CD4-positive, alpha-beta T cell treated with Interleukin-6 for 4 hours (primary cell): Measurements from ENCODE around the gene TGDS.
"Not testable (repeated sequence)": the region's sequence is repeated elsewhere in the genome, so short reads cannot be mapped to it uniquely, and the experiment has no call there.

Source experiments
- DNase-seq: peaks from one replicate; pipeline ENCODE4 v3.0.0-alpha.2; 2020; ENCODE audit warnings: mixed read lengths

TGDS gene

DNA sequence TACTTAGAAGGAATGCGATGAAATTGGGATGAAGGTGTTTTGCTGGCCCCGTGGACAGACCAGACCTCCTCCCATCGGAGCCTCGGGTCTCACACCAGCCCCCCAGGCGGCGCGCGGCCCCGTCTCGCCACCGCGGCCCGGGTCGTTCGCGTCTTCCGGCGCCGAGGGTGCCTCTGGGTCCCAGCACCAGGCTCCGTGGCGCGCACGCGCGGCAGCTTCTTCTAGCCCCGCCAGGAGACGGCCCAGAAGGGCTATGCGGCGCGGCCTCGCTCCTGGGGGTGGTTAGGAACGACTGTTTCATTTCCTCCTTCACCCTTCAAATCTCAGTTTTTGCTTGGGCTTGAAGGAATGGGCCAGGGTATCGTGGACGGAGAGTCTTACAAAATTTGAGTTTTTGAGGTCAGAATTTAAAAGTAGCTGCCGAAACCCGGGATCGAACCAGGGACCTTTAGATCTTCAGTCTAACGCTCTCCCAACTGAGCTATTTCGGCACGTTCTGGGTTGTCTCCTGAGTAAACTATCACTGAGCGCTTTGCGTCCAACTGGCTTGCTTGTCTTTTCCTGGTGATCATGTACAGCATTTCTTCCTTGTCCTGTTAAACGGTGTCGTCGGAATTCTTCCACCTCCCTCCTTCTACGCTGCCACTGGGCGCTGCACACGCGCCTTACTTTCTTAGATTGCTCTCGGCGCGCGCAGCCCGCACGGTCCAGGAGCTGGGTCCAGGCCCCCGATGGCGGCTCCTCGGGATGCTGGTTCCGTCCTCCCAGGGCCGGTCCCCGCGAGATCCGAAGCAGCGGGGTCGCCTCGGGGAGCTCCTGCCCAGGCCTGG lies 46.5 kb downstream of the TGDS start:
- DNase-seq = peak; percentile 94

DNA sequence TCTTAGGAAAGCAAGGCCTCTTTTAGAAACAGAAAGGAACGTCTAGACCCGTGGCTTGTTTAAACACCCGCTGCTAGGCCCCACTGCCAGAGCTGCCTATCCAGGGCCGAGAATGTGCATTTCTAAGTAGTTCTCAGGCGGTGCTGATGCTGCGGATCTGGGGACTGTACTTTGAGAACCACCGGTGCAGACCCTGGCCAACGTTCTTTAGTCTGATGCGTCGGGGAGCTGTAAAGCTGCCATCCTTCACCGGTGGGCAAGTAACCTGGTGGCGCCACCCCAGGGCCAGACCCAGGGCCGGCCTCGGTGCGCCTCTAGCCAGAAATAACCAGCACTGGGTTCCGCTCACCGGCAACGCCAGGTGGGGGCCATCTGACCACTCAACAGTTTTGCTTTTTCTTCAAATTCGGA lies 47.1 kb downstream of the TGDS start:
- DNase-seq = peak; percentile 62

DNA sequence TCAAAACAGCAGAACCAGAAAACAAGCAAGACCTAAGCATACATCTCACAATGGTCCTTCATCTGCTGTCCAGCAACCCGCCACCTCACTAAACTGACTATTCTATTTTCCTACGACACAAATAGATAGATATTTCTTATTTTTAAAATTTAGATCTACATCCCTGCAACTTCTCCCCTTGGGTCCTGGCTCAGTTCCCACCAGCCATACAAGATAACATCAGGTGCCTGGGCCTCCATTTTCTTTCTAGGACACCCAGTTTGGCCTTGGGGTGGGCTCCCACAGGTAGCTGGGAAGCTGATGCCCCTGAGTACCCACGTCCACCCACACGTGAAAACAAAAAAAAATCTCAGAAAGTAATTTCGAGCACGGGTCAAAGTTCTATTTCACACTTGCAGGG lies 47.6 kb downstream of the TGDS start:
- DNase-seq = no peak

DNA sequence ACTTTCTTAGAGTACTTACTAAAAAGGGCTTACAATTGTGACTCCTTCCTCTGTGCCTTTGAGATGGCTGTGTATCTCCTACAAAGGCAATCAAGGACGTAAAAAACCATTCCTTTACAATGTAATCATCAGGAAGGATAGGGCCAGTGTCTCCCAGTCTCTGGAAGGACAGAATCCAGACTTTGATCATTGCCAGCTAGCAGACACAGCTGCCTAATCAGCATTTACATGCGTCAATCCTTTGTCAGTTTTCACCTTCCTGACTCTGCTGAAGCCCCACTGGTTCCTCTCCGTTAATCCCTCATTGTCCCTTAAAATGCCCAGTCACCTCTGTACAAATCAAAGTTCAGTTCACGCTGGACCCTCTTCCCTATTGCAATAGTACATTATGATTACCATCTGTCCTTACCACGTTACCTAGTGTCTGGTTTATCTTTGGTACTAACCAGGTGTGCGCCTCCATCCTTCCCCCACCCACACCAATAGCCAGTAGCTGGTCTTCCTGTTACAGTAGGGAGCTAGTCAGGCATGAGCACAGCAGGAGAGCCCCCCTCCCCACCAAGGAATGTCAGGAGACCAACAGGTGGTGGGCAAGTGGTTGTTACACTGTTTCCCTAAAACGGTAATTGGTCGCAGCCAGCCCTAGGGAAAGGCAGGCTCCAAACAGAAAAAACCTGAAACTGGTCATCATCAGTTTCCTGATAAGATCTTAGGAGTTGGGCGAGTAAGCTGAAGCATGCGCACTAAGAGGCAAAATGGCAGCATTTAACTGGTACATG lies 49.7 kb downstream of the TGDS start:
- no peak for DNase-seq

DNA sequence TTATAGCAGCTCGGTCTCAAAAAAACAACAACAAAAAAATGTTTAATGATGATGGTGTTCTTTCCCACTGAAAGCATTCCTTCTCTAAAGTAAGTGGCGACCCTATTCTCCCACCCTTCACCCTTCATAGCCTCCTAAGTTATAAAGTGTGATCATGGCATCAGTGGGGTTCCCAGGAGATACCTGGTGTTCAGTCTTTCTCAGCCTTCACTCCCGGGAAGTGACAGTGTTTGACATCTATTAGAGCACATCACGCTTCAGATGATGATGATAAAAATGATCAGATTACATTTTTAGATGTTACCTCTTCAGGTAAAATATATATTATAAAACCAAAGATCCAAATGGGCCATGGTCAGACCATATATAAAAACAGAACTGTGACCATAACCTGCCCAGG lies 51.0 kb downstream of the TGDS start:
- DNase-seq = no peak

DNA sequence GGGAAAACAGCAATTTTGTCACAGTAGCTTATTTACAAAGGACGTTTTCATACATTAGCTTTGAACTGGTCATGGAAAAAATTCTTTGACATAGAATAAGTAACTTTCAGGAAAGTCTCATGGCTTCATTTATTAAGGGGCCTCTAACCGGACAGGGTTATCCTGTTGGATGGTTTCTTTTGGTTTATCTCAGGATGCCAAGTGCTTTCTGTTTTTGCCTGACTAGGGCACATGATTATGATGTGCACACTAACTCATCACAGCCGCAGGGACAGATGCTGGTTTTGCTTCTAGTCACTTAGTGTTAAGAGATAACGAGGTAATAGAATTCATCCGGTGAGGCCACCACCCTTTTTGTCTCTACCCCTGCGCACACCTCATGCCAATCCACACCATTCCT lies 53.0 kb downstream of the TGDS start:
- DNase-seq = no peak

DNA sequence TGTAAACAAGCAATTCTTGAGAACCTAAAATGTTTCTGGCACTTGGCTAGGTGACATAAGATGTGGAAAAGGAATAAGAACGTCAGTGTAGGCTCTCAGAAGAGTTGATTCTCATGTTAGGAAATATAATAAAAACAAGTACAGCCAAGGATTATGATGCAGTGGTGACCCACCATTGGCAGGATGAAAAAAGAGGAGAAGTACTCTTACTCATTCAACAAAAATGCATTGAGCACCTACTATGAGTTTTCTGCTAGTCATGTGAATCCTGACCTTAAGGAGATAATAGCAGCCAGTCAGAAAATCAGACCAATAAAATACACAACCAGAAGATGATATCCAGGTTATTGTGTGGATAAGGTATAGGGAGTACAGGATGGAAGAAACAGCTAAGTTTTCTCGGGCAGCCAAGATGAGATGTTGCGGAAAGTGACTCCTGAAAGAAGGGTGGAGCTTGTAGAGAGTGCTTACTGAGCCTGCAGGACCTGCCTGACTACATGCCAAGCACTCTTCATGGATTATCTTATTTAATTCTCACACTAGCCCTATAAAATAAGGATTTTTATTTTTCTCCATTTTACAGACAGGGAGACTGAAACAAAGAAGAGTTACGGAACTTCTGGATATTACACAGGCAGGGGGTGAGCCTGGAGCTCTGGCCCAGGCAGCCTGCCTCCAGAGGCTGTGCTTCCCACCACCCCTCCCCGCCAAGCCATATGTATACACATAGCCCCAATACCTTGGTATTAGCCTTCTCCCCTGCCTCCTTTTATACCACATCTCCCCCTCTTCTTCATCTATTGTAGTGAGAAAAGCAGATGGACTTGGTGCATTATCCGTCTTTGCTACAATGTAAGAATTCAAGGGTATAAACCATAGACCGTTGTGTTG lies 58.0 kb downstream of the TGDS start:
- DNase-seq = no peak

DNA sequence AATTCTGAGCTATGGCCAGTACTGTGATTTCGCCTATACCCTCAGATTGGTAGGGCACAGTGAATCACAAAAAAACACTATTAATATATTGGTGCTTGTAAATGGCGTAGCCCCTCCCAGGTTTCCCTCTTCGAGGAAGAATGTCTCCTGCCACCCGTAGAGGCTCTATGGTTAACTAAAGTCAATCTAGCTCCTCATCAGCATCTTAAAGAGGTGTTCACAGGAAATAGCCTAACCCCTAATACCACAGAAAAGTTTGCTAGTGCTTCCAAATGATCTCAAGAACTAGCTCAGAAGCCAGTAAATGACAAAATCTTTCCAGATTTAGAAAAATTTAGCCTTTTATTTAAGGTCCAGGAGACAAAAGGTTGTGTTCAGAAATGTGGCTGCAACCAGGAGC lies 60.2 kb downstream of the TGDS start:
- no peak for DNase-seq

DNA sequence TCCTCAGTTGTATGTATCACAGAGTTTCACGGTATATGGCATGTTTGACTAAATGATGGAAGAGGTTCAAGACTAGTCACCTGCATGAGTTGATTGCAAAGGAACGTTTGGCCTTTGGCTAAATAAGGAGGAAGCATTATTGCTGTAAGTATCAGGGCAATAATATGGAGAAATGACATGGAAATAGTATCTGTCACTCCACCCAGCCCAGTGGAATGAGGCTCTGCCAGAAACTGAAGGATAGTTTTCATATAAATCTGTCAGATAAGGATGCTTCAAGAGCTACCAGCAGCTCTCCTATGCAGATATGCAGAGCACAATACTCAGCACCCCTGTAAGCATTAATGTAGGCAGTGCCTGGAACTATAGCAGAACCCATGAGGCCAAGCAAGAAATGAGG lies 60.7 kb downstream of the TGDS start:
- no peak for DNase-seq

DNA sequence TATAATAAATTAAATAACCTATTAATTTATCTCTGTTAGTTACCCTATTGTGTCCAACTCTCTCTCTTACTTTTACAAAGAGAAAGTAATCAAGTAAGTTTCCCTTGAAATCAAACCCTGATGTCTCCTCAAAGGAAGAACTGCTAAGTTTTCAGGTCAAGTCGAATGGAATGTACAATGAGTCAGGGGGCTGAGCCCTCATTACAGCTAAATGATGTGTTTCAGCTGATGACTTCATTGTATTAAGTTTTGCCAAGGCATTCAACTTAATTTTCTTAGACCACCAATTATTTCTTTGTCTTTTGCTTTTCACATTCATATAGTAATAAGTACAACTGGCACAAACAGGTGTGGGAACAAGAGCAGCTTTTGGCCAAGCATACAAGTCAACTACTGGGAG lies 61.8 kb downstream of the TGDS start:
- DNase-seq = no peak

DNA sequence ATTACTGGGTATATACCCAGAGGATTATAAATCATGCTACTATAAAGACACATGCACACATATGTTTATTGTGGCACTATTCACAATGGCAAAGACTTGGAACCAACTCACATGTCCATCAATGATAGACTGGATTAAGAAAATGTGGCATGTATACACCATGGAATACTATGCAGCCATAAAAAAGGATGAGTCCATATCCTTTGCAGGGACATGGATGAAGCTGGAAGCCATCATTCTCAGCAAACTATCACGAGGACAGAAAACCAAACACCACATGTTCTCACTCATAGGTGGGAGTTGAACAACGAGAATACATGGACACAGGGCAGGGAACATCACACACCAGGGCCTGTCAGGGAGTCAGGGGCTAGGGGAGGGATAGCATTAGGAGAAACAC lies 63.7 kb downstream of the TGDS start:
- not testable (repeated sequence) for DNase-seq

DNA sequence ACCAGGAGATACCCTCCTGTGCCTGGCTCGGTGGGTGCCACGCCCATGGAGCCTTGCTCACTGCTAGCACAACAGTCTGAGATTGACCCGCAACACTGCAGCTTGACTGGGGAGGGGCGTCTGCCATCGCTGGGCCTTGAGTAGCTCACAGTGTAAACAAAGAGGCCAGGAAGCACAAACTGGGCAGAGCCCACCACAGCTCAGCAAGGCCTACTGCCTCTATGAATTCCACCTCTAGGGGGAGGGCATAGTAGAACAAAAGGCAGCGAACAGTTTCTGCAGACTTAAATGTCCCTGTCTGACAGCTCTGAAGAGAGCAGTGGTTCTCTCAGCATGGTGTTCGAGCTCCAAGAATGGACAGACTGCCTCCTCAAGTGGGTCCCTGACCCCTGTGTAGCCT lies 69.0 kb downstream of the TGDS start:
- not testable (repeated sequence) for DNase-seq

DNA sequence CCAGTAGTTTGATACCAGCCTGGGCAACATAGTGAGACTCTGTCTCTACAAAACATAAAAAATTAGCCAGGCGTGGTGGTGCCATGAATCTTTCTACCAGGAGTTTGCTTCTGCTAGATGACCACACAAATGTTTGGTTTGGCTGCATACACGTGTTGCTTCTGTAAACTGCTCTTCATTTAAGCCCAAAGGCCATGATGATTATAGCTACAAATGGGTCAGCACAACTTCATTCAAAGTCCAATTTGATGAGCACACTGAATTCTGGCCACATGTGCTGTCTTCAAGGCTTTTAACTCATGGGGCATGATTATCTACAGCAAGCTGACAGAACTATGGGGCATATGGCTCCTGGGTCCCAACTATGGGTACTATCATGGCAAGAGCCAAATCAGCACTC lies 70.2 kb downstream of the TGDS start:
- no peak for DNase-seq

DNA sequence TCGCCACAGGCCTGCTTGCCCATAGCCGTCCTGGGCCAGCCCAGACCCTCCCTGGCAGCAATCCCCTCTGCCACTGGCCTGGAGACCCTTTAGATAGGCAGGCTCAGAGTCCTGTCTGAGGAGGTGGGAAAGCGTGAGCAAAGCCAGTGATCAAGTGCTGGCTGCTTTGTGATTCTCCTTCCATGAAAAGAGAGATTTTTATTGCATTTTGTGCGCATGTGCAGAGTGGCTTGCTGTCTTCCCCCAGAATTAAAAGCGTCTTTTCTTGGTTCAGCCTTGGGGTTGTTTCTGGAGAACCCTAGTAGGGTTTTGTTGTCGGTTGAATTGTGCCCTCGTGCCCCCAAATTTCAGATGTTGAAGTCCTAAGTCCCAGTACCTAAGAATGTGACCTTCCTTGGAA lies 71.5 kb downstream of the TGDS start:
- no peak for DNase-seq
